ENCODE measurements around the gene KRT72.

Gene KRT72

GRCh38 chr12:52552681-52553195 is 48.5 kb downstream of the KRT72 start, which contains the start of gene KRT71:
KRT71 (minus strand) TSS chr12:52553145; CDS start chr12:52553077, 68 bp downstream.
- Histone ChIP-seq H3K4me2 (ENCODE audit: low read length) (no peak within 1 kb of the TSS), H3K36me3 (ENCODE audit: insufficient read depth, low read length) (no peaks in the 10 kb centered on the region), H3K27ac (ENCODE audit: low read depth, low read length, poor library complexity, severe bottlenecking) (no peak within 1 kb of the TSS), H3F3A (ENCODE audit: insufficient read depth, low read length) (no peaks in the 10 kb centered on the region), H3K4me1 (ENCODE audit: insufficient read depth, low read length, severe bottlenecking) (no peaks in the 10 kb centered on the region), H3K79me2 (ENCODE audit: insufficient read depth, low read length) (no peaks in the 10 kb centered on the region), H3K4me3 (ENCODE audit: low read depth, low read length, poor library complexity, severe bottlenecking) (no peak within 1 kb of the TSS), H4K20me1 (ENCODE audit: insufficient read depth, low read length) (no peaks in the 10 kb centered on the region), H2AFZ (ENCODE audit: low read length) (no peak within 1 kb of the TSS), H3K9me3 (ENCODE audit: low read length) (no peaks in the 10 kb centered on the region), H3K27me3 (ENCODE audit: insufficient read depth, low read length) (no peaks in the 10 kb centered on the region), H3K9me2 (ENCODE audit: low read depth, low read length) (no peaks in the 10 kb centered on the region), H3K9ac (ENCODE audit: low read length) (no peak within 1 kb of the TSS)
- no peak for TF ChIP-seq EZH2 (IDR thresholded peaks at IDR 0.05; ENCODE audit: borderline replicate concordance, low read length)

DNA sequence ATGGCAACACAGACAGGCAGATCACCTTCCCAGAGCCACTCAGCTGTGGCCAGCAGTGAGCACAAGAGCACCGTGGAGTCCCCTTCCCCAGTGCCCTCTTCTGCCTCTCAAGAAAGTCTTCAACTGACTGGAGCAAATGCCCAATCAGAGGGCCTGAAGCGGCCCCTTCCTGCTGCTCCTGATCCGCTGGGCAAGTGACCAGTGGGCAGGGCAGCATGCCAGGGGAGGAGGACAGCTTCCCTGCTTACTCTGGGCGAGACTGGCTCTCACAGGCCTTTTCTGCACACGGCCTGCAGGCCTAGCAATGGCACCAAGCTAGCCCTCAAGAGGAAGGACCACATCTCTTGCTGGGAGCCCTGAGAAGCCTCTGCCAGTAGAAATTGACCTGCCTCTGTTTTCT is 49.2 kb downstream of the KRT72 start:
- Histone ChIP-seq H3K9me3 (ENCODE audit: low read length) (no peaks in the 10 kb centered on the region), H3K27me3 (ENCODE audit: insufficient read depth, low read length) (no peaks in the 10 kb centered on the region), H4K20me1 (ENCODE audit: insufficient read depth, low read length) (no peaks in the 10 kb centered on the region), H3K4me1 (ENCODE audit: insufficient read depth, low read length, severe bottlenecking) (no peaks in the 10 kb centered on the region), H2AFZ (ENCODE audit: low read length) (no peak overlapping the region), H3F3A (ENCODE audit: insufficient read depth, low read length) (no peaks in the 10 kb centered on the region), H3K4me2 (ENCODE audit: low read length) (no peak overlapping the region), H3K4me3 (ENCODE audit: low read depth, low read length, poor library complexity, severe bottlenecking) (no peak overlapping the region), H3K79me2 (ENCODE audit: insufficient read depth, low read length) (no peaks in the 10 kb centered on the region), H3K9me2 (ENCODE audit: low read depth, low read length) (no peaks in the 10 kb centered on the region), H3K9ac (ENCODE audit: low read length) (no peak overlapping the region), H3K27ac (ENCODE audit: low read depth, low read length, poor library complexity, severe bottlenecking) (no peak overlapping the region), H3K36me3 (ENCODE audit: insufficient read depth, low read length) (no peaks in the 10 kb centered on the region)
- TF ChIP-seq CTCF (IDR thresholded peaks at IDR 0.05; ENCODE audit: low read length) (no peak), EZH2 (IDR thresholded peaks at IDR 0.05; ENCODE audit: borderline replicate concordance, low read length) (no peak)

GRCh38 chr12:52551216-52551865 is 49.9 kb downstream of the KRT72 start:
- Histone ChIP-seq H4K20me1 (ENCODE audit: insufficient read depth, low read length) (no peaks in the 10 kb centered on the region), H3K9me2 (ENCODE audit: low read depth, low read length) (no peaks in the 10 kb centered on the region), H3K9me3 (ENCODE audit: low read length) (no peaks in the 10 kb centered on the region), H2AFZ (ENCODE audit: low read length) (no peak overlapping the region), H3K36me3 (ENCODE audit: insufficient read depth, low read length) (no peaks in the 10 kb centered on the region), H3K4me1 (ENCODE audit: insufficient read depth, low read length, severe bottlenecking) (no peaks in the 10 kb centered on the region), H3F3A (ENCODE audit: insufficient read depth, low read length) (no peaks in the 10 kb centered on the region), H3K9ac (ENCODE audit: low read length) (no peak overlapping the region), H3K27ac (ENCODE audit: low read depth, low read length, poor library complexity, severe bottlenecking) (no peak overlapping the region), H3K4me2 (ENCODE audit: low read length) (no peak overlapping the region), H3K27me3 (ENCODE audit: insufficient read depth, low read length) (no peaks in the 10 kb centered on the region), H3K79me2 (ENCODE audit: insufficient read depth, low read length) (no peaks in the 10 kb centered on the region), H3K4me3 (ENCODE audit: low read depth, low read length, poor library complexity, severe bottlenecking) (no peak overlapping the region)
- TF ChIP-seq EZH2 (IDR thresholded peaks at IDR 0.05; ENCODE audit: borderline replicate concordance, low read length) (no peak), CTCF (IDR thresholded peaks at IDR 0.05; ENCODE audit: low read length) (no peak)

GRCh38 chr12:52546126-52546525 is 55.1 kb downstream of the KRT72 start:
- Histone ChIP-seq H3K27me3 (ENCODE audit: insufficient read depth, low read length) (no peaks in the 10 kb centered on the region), H4K20me1 (ENCODE audit: insufficient read depth, low read length) (no peaks in the 10 kb centered on the region), H3K4me2 (ENCODE audit: low read length) (no peak overlapping the region), H3K4me3 (ENCODE audit: low read depth, low read length, poor library complexity, severe bottlenecking) (no peak overlapping the region), H3K9ac (ENCODE audit: low read length) (no peak overlapping the region), H3F3A (ENCODE audit: insufficient read depth, low read length) (no peaks in the 10 kb centered on the region), H2AFZ (ENCODE audit: low read length) (no peak overlapping the region), H3K27ac (ENCODE audit: low read depth, low read length, poor library complexity, severe bottlenecking) (no peak overlapping the region), H3K4me1 (ENCODE audit: insufficient read depth, low read length, severe bottlenecking) (no peaks in the 10 kb centered on the region), H3K9me2 (ENCODE audit: low read depth, low read length) (no peaks in the 10 kb centered on the region), H3K36me3 (ENCODE audit: insufficient read depth, low read length) (no peaks in the 10 kb centered on the region), H3K9me3 (ENCODE audit: low read length) (no peaks in the 10 kb centered on the region), H3K79me2 (ENCODE audit: insufficient read depth, low read length) (no peaks in the 10 kb centered on the region)
- TF ChIP-seq CTCF (IDR thresholded peaks at IDR 0.05; ENCODE audit: low read length) (no peak), EZH2 (IDR thresholded peaks at IDR 0.05; ENCODE audit: borderline replicate concordance, low read length) (no peak)
